T-cell (primary cell): Measurements from ENCODE around the gene MICAL3. TPM values are rescaled to one million over a fixed set of nuclear protein-coding genes. Genes with fewer than 3 reads are reported as not detected.

ENCODE experiments used
- ATAC-seq, 4 experiments: fragments of 200-7000 bp in 3 of 4; fragments of 150-1000 bp in 1 of 4; cut with Tn5 transposase; replicated peaks in 1 of 4; 1 replicate in 3 of 4; 2 replicates in 1 of 4; pipeline ENCODE4 v1.10.0; 2021; ENCODE audit warnings: moderate library complexity in 3 of 4, mild to moderate bottlenecking in 2 of 4, moderate number of reproducible peaks in 1 of 4
- CTCF ChIA-PET, 2 donors: fragments of 300-600 bp; sonication (Branson Sonifier 250); formaldehyde crosslinking; loops; one replicate each; lab custom pipeline; 2022; ENCODE audit warnings: antibody characterized with exemption in 2 of 2; lab: Charles Lee
- POLR2A ChIA-PET, 2 donors: fragments of 300-600 bp; sonication (Branson Sonifier 250); formaldehyde crosslinking; loops; one replicate each; lab custom pipeline; 2022; ENCODE audit warnings: antibody characterized with exemption in 2 of 2; lab: Charles Lee
- DNase-seq, 35 experiments: peaks; one replicate each; pipeline versions ENCODE4 v3.0.0 to v3.0.0-alpha.2; 2013 to 2023
- H3K27ac ChIP-seq: one replicate; pipeline ENCODE4 v1.5.1; 2013; ENCODE audit warnings: low read length
- H3K27me3 ChIP-seq, 2 experiments: replicated peaks in 1 of 2; 1 replicate in 1 of 2; 2 replicates in 1 of 2; pipeline versions ENCODE4 v1.6.1 to v1.7.0; 2013; ENCODE audit warnings: low read length in 1 of 2, mixed read lengths in 1 of 2; ENCODE audit not compliant: control insufficient read depth in 2 of 2, insufficient read depth in 2 of 2; ENCODE audit errors: extremely low read depth in 1 of 2
- H3K36me3 ChIP-seq, 2 donors: 1 replicate in 1 of 2; 2 replicates in 1 of 2; pipeline versions ENCODE4 v1.6.1 to v1.7.0; 2013; ENCODE audit warnings: low read length in 1 of 2; ENCODE audit not compliant: control insufficient read depth in 2 of 2, insufficient read depth in 1 of 2; ENCODE audit errors: extremely low read depth in 1 of 2
- H3K4me1 ChIP-seq, 2 experiments: 1 replicate in 1 of 2; 2 replicates in 1 of 2; pipeline versions ENCODE4 v1.6.1 to v1.7.0; 2013; ENCODE audit warnings: low read length in 2 of 2, mixed read lengths in 1 of 2; ENCODE audit not compliant: insufficient read depth in 2 of 2, control insufficient read depth in 1 of 2; ENCODE audit errors: extremely low read depth in 1 of 2
- H3K4me3 ChIP-seq, 2 donors: 1 replicate in 1 of 2; 2 replicates in 1 of 2; pipeline versions ENCODE4 v1.5.1 to v1.7.0; 2013; ENCODE audit warnings: mild to moderate bottlenecking in 2 of 2, low read length in 1 of 2, moderate library complexity in 1 of 2; ENCODE audit not compliant: control insufficient read depth in 1 of 2; ENCODE audit errors: extremely low read depth in 1 of 2
- H3K9me3 ChIP-seq: 2 replicates; pipeline ENCODE4 v1.7.0; 2013
- H3K27ac Mint-ChIP-seq, 2 donors: one replicate each; pipeline ENCODE4 v1.8.0; 2020 to 2021; ENCODE audit warnings: mild to moderate bottlenecking in 2 of 2, mixed read lengths in 2 of 2
- H3K27me3 Mint-ChIP-seq, 2 donors: one replicate each; pipeline ENCODE4 v1.8.0; 2021 to 2022; ENCODE audit warnings: mixed read lengths in 2 of 2
- H3K36me3 Mint-ChIP-seq: one replicate; pipeline ENCODE4 v1.8.0; 2021; ENCODE audit warnings: mixed read lengths
- H3K4me1 Mint-ChIP-seq, 3 donors: one replicate each; pipeline ENCODE4 v1.8.0; 2020 to 2022; ENCODE audit warnings: mixed read lengths in 3 of 3, mild to moderate bottlenecking in 1 of 3
- H3K4me3 Mint-ChIP-seq, 3 donors: one replicate each; pipeline ENCODE4 v1.8.0; 2020 to 2022; ENCODE audit warnings: mild to moderate bottlenecking in 3 of 3, mixed read lengths in 3 of 3, moderate library complexity in 3 of 3
- H3K9me3 Mint-ChIP-seq, 3 donors: one replicate each; pipeline ENCODE4 v1.8.0; 2020 to 2022; ENCODE audit warnings: mixed read lengths in 3 of 3
- WGBS: methylation state at CpG from one replicate; pipeline ENCODE4 v1.1.5; 2013; ENCODE audit warnings: missing lambda C conversion rate; ENCODE audit not compliant: insufficient coverage; 5-methylcytosine and 5-hydroxymethylcytosine counted together
- total RNA-seq, 35 experiments: library from RNA in 6 of 35; stranded (reverse) in 6 of 35; fragments of 120-200 nt in 1 of 35; gene quantifications; one replicate each; pipeline versions ENCODE4 v1.2.1 to v1.2.4 and lab custom pipeline; 2013 to 2026

Gene MICAL3
- total RNA-seq, 5 donors from 2014 or later (not counting 1 experiment from before 2014, with no cell fraction given): 19.1 to 37.5 (median 22.3) TPM

DNA sequence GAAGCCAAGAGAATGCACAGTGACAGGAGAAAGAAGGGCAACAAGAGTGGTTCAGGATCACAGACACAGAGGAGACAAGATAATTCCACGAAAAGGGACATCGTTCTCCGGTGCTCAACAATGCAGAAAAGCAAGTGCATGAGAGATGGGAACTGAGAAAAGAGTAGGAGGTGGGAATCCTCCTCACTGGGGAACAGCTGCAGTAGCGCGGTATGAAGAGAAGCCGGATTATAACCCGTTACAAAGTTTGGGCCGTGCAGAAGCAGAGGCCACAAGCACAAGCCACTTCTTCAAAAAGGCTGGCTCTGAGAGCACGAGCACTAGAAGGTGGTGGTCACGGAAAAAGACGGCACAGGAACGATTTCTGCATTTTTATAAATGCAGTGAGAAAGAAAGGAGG is 135.9 kb downstream of the MICAL3 start:
- Mint-ChIP-seq H3K27ac (no peak overlapping the region), H3K27me3 (no peaks in the 10 kb centered on the region), H3K4me3 (no peak overlapping the region), H3K9me3 (no peaks in the 10 kb centered on the region), H3K4me1 (no peaks in the 10 kb centered on the region), H3K36me3 (peaks cover 70% of the 10 kb centered on the region)
- no peaks in the 10 kb centered on the region for H3K9me3 ChIP-seq
- DNase-seq: no peak
- 96% methylated on average over 8 of the region's 12 CpGs for WGBS
- ChIA-PET POLR2A (no interaction called here), CTCF (no interaction called here)
- H3K36me3 ChIP-seq: peaks cover 0 to 30% of the 10 kb centered on the region in 2 donors
- no peaks in the 10 kb centered on the region for H3K27me3 ChIP-seq
- ATAC-seq: no peak
- no peak overlapping the region for H3K4me3 ChIP-seq
- H3K27ac ChIP-seq: no peak overlapping the region
- no peaks in the 10 kb centered on the region for H3K4me1 ChIP-seq

DNA sequence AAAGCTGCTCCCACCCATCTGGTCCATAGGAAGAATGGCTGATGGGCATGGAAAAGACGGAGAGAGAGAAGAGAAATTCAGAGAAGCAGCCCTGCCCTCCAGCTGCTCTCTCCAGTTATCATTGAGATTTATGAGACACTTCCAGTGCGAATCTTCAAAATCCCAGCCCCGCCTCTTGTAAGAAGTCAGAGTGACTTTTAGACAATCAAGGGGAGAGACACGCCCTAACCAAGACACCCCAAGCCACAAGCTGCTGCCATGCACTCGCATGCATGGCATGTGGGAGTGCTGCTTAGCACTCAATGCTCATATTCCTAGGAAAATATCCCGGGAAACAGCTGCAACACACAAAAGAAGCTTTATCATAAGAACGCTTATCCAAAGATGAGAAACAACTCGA is 139.5 kb downstream of the MICAL3 start:
- Mint-ChIP-seq H3K27me3 (no peaks in the 10 kb centered on the region), H3K27ac (no peak overlapping the region), H3K4me3 (no peak overlapping the region), H3K9me3 (no peaks in the 10 kb centered on the region), H3K36me3 (peaks cover 67% of the 10 kb centered on the region), H3K4me1 (no peaks in the 10 kb centered on the region)
- ChIA-PET POLR2A (no interaction called here), CTCF (no interaction called here)
- H3K4me1 ChIP-seq: no peaks in the 10 kb centered on the region
- H3K36me3 ChIP-seq: peaks cover 0 to 40% of the 10 kb centered on the region in 2 donors
- ATAC-seq: no peak
- 54% methylated on average over 4 of the region's 8 CpGs for WGBS
- H3K27me3 ChIP-seq: no peaks in the 10 kb centered on the region
- DNase-seq: no peak
- H3K9me3 ChIP-seq: no peaks in the 10 kb centered on the region
- no peak overlapping the region for H3K27ac ChIP-seq
- H3K4me3 ChIP-seq: no peak overlapping the region

DNA sequence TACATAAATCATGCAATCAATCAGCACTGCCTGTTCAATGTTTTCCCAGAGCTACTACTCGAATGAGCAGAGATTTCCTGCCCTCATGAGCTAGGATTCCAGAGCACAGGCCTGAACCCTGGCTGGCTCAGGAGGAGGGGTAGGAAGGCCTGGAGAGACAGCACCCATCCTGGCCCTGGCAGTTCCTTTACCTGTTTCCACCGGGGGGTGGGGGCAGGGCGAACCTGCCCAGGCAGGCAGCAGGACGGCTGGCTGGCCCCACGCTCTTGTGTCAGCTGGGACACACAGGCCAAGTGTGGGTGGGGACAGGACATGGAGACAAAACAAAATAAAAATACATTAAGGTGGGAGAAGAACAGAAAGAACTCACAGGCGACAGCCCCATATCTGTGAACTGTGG is 140.3 kb downstream of the MICAL3 start:
- POLR2A ChIA-PET: no interaction called here
- no peak overlapping the region for H3K4me3 Mint-ChIP-seq
- Histone ChIP-seq H3K4me3 (no peak overlapping the region), H3K4me1 (no peaks in the 10 kb centered on the region), H3K9me3 (no peaks in the 10 kb centered on the region), H3K36me3 (peaks cover 0 to 41% of the 10 kb centered on the region in 2 donors), H3K27ac (no peak overlapping the region), H3K27me3 (no peaks in the 10 kb centered on the region)
- CTCF ChIA-PET: no interaction called here
- no peak overlapping the region for H3K27ac Mint-ChIP-seq
- H3K36me3 Mint-ChIP-seq: peaks cover 69% of the 10 kb centered on the region
- ATAC-seq (no peak), DNase-seq (no peak)
- no peaks in the 10 kb centered on the region for H3K9me3 Mint-ChIP-seq
- no peaks in the 10 kb centered on the region for H3K27me3 Mint-ChIP-seq
- WGBS: 93% methylated on average over 2 of the region's 6 CpGs
- no peaks in the 10 kb centered on the region for H3K4me1 Mint-ChIP-seq

GRCh38 chr22:17883356-17883755 is 141.0 kb downstream of the MICAL3 start:
- no peak overlapping the region for H3K4me3 ChIP-seq
- no peak for ATAC-seq
- no peaks in the 10 kb centered on the region for H3K27me3 ChIP-seq
- no peak for DNase-seq
- Mint-ChIP-seq H3K9me3 (no peaks in the 10 kb centered on the region), H3K36me3 (peaks cover 67% of the 10 kb centered on the region), H3K4me3 (no peak overlapping the region), H3K27me3 (no peaks in the 10 kb centered on the region), H3K4me1 (no peaks in the 10 kb centered on the region), H3K27ac (no peak overlapping the region)
- ChIA-PET CTCF (no interaction called here), POLR2A (no interaction called here)
- H3K4me1 ChIP-seq: no peaks in the 10 kb centered on the region
- H3K9me3 ChIP-seq: no peaks in the 10 kb centered on the region
- H3K36me3 ChIP-seq: peaks cover 0 to 37% of the 10 kb centered on the region in 2 donors
- H3K27ac ChIP-seq: no peak overlapping the region
- WGBS: 92% methylated on average over 8 of the region's 9 CpGs

DNA sequence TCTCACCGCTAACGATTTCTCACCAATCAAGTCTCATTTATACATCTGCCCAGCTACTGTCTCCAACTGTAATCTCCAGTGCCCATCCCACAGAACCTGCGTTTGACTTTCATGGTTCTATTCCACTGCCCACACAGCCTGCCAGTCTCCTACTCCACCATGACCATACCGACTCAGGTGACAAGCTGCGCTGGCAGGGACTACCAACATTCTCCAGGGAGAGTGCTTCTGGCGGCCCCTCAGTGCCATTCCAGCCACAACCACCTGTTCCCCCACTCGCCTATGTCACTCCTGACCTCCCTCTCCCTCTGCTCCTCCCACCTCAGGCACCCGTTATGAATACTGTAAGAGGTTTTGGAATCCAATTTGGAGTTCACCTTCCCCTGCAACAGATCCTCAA is 141.6 kb downstream of the MICAL3 start:
- Histone ChIP-seq H3K4me3 (no peak overlapping the region), H3K27ac (no peak overlapping the region), H3K4me1 (no peaks in the 10 kb centered on the region), H3K27me3 (no peaks in the 10 kb centered on the region), H3K36me3 (peaks cover 0 to 37% of the 10 kb centered on the region in 2 donors), H3K9me3 (no peaks in the 10 kb centered on the region)
- ChIA-PET CTCF (no interaction called here), POLR2A (no interaction called here)
- Mint-ChIP-seq H3K27ac (no peak overlapping the region), H3K27me3 (no peaks in the 10 kb centered on the region), H3K9me3 (no peaks in the 10 kb centered on the region), H3K4me3 (no peak overlapping the region), H3K4me1 (no peaks in the 10 kb centered on the region), H3K36me3 (peaks cover 61% of the 10 kb centered on the region)
- ATAC-seq (no peak), DNase-seq (no peak)
- WGBS: 93% methylated on average over 3 of the region's 8 CpGs

DNA sequence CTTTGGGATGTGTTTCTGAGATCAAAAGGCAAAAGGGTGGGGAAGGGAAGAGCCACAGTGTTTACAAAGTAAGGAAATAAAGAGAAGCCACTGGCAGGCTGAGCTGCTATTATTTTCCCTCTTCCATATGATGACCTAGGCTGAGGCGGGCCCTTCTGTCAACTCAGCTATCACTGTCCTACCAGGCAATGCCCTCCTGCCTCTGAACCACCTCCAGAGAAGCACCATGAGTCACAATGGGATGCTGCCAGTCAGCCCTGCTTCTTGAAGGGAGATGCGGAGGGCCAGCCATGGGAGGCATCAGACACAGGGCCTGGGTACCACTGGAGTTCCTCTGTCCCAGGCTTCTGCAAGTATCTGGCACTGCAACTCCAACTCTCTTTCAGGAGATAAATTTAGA is 142.2 kb downstream of the MICAL3 start:
- H3K4me3 Mint-ChIP-seq: no peak overlapping the region
- H3K4me1 ChIP-seq: no peaks in the 10 kb centered on the region
- H3K36me3 Mint-ChIP-seq: peaks cover 56% of the 10 kb centered on the region
- no peaks in the 10 kb centered on the region for H3K9me3 ChIP-seq
- no peaks in the 10 kb centered on the region for H3K9me3 Mint-ChIP-seq
- peaks cover 0 to 31% of the 10 kb centered on the region in 2 donors for H3K36me3 ChIP-seq
- H3K27ac Mint-ChIP-seq: no peak overlapping the region
- H3K4me1 Mint-ChIP-seq: no peaks in the 10 kb centered on the region
- H3K27me3 ChIP-seq: no peaks in the 10 kb centered on the region
- ChIA-PET POLR2A (no interaction called here), CTCF (no interaction called here)
- no peak overlapping the region for H3K4me3 ChIP-seq
- no peak overlapping the region for H3K27ac ChIP-seq
- DNase-seq (no peak), ATAC-seq (no peak)
- no peaks in the 10 kb centered on the region for H3K27me3 Mint-ChIP-seq
- WGBS: 92% methylated on average over 2 of the region's 2 CpGs

DNA sequence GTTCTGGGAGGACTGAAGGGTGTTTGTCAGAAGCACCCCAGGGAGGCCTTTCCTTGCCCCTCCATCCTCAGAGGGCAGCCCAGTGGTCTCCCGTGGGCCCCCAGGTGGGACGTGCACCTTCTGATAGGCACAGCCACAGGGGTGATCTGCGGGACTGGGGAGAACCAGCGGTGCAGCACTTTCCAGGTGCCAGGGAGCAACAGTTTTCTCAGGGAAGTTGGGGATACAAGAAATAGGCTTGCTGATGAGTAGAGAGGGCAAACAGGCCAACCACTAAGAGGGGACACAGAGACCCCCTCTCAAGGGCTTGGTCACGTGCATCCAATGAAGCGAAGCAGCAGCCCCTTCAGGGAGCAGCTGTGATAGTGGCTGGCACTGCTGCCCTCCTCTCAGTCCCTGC is 143.0 kb downstream of the MICAL3 start:
- H3K27ac ChIP-seq: no peak overlapping the region
- DNase-seq (no peak), ATAC-seq (no peak)
- Mint-ChIP-seq H3K27ac (no peak overlapping the region), H3K36me3 (peaks cover 53% of the 10 kb centered on the region), H3K27me3 (no peaks in the 10 kb centered on the region), H3K4me1 (no peaks in the 10 kb centered on the region), H3K9me3 (no peaks in the 10 kb centered on the region), H3K4me3 (no peak overlapping the region)
- no peaks in the 10 kb centered on the region for H3K9me3 ChIP-seq
- H3K36me3 ChIP-seq: peaks cover 0 to 29% of the 10 kb centered on the region in 2 donors
- POLR2A ChIA-PET: no interaction called here
- no peaks in the 10 kb centered on the region for H3K27me3 ChIP-seq
- H3K4me3 ChIP-seq: no peak overlapping the region
- H3K4me1 ChIP-seq: no peaks in the 10 kb centered on the region
- WGBS: 93% methylated on average over 6 of the region's 6 CpGs
- CTCF ChIA-PET: no interaction called here
